ENCODE data around the gene OR10X1. TPM values are rescaled to one million over a fixed set of nuclear protein-coding genes. Genes with fewer than 3 reads are reported as not detected.

Gene OR10X1, protein sequence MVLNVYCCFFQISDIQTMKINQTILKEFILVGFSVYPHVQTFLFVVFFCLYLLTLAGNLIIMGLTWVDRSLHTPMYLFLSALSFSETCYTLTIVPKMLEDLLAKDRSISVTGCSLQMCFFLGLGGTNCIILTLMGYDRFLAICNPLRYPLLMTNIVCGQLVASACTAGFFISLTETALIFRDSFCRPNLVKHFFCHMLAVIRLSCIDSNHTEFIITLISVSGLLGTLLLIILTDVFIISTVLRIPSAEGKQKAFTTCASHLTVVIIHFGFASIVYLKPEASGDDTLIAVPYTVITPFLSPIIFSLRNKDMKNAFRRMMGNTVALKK
- not detected for total RNA-seq
- not detected for total RNA-seq (2013)

DNA sequence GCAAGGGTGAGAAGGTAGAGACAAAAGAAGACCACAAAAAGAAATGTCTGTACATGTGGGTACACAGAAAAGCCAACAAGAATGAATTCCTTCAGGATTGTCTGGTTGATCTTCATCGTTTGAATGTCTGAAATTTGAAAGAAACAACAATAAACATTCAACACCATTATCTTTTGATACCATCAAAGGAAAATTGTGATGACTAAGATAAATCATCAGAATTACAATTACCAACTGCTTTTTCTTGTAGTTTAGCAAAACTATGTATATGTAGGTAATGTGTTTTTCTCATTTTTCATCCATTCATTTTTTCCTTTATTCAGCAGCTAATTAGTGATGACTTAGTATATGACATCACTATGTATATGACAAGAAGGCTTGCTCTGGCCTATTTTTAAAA, at the start of gene OR10X1:
TSS of gene OR10X1 (minus strand) at position 167 of the 400 bp plus-strand sequence. CDS start at position 167, 0 bp downstream.
- no peaks in the 10 kb centered on the region for H3K9me3 Mint-ChIP-seq
- no peak within 1 kb of the TSS for H3K4me3 Mint-ChIP-seq
- intact Hi-C loops (cut with micrococcal nuclease) = no loop called here
- TF ChIP-seq, protein P1, sequence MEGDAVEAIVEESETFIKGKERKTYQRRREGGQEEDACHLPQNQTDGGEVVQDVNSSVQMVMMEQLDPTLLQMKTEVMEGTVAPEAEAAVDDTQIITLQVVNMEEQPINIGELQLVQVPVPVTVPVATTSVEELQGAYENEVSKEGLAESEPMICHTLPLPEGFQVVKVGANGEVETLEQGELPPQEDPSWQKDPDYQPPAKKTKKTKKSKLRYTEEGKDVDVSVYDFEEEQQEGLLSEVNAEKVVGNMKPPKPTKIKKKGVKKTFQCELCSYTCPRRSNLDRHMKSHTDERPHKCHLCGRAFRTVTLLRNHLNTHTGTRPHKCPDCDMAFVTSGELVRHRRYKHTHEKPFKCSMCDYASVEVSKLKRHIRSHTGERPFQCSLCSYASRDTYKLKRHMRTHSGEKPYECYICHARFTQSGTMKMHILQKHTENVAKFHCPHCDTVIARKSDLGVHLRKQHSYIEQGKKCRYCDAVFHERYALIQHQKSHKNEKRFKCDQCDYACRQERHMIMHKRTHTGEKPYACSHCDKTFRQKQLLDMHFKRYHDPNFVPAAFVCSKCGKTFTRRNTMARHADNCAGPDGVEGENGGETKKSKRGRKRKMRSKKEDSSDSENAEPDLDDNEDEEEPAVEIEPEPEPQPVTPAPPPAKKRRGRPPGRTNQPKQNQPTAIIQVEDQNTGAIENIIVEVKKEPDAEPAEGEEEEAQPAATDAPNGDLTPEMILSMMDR (IDR thresholded peaks at IDR 0.05) = no peak
- peaks cover 17 to 58% of the 10 kb centered on the region in 2 donors for H3K27me3 Mint-ChIP-seq (ENCODE audit: low read depth in 2 of 2)
- no peaks in the 10 kb centered on the region for H3K36me3 Mint-ChIP-seq
- Histone ChIP-seq H3K27me3 (ENCODE audit: control insufficient read depth, insufficient read depth, low read length) (peaks cover 4% of the 10 kb centered on the region), H3K36me3 (ENCODE audit: control insufficient read depth, insufficient read depth, low read length) (no peaks in the 10 kb centered on the region), H3K4me1 (ENCODE audit: control insufficient read depth, insufficient read depth, low read length) (no peaks in the 10 kb centered on the region), H3K4me3 (ENCODE audit: low read length) (no peak within 1 kb of the TSS), H3K27ac (ENCODE audit: low read length) (no peak within 1 kb of the TSS), H3K9me3 (ENCODE audit: control insufficient read depth, insufficient read depth, low read length) (no peaks in the 10 kb centered on the region)
- H3K4me1 Mint-ChIP-seq = no peaks in the 10 kb centered on the region
- H3K27ac Mint-ChIP-seq = no peak within 1 kb of the TSS
- no peak for DNase-seq
- no CpG with 5 or more reads among the region's 1 CpG for WGBS (ENCODE audit: insufficient coverage)
- ATAC-seq = no peak

DNA sequence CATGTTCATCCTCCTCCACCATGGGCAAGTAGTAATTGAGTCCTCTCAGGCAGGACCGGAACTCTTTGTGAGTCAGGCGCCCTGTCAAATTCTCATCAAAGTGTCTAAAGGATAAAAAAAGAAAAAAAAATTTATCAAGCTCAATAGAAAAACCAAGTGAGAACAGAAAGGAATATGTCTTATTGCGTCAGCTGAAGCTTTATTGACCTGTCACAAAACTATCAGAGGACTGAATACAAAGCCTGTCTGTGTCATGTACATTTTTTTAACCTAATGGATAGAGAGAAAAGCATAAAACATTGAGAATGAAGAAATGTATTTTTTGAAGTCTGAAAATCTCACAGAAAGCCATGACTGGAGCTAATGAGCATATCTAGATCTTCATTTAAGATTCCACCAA, 34.1 kb upstream of the OR10X1 start:
- Mint-ChIP-seq H3K4me3 (no peak overlapping the region), H3K4me1 (peaks cover 0 to 4% of the 10 kb centered on the region in 2 donors), H3K9me3 (no peaks in the 10 kb centered on the region), H3K27me3 (ENCODE audit: low read depth in 2 of 2) (peaks cover 18 to 48% of the 10 kb centered on the region in 2 donors), H3K27ac (no peak overlapping the region), H3K36me3 (no peaks in the 10 kb centered on the region)
- Histone ChIP-seq H3K27ac (ENCODE audit: low read length) (no peak overlapping the region), H3K27me3 (ENCODE audit: control insufficient read depth, insufficient read depth, low read length) (no peaks in the 10 kb centered on the region), H3K4me3 (ENCODE audit: low read length) (no peak overlapping the region), H3K9me3 (ENCODE audit: control insufficient read depth, insufficient read depth, low read length) (no peaks in the 10 kb centered on the region), H3K36me3 (ENCODE audit: control insufficient read depth, insufficient read depth, low read length) (no peaks in the 10 kb centered on the region), H3K4me1 (ENCODE audit: control insufficient read depth, insufficient read depth, low read length) (no peaks in the 10 kb centered on the region)
- ATAC-seq = no peak
- TF ChIP-seq, protein P1 (IDR thresholded peaks at IDR 0.05) = no peak
- no peak for DNase-seq
- 100% methylated on average over 1 of the region's 3 CpGs for WGBS (ENCODE audit: insufficient coverage)
- intact Hi-C loops (cut with micrococcal nuclease) = loop anchor here (10.0 kb wide), 1 partner anchor 59 kb away; the partner anchor contains the start of gene OR6Y1

DNA sequence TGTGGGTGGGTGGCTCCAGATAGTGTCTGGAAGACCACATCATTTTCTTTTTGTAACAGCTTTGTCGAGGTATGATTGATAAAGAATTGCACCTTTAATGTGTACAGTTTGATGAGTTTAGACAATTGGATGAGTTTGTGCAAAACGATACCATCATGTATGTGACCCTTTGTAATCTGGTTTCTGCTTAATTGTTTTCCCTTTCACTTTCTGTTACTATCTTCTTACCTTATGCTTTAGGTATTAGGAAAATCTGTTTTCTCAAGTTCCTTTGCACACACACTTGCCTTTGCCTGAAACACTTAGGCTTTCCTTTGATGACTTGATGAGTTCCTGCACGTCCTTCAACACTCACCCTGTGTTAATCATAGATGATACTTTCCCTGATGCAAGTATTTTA, 32.2 kb upstream of the OR10X1 start:
- no peaks in the 10 kb centered on the region for H3K36me3 Mint-ChIP-seq
- Histone ChIP-seq H3K4me1 (ENCODE audit: control insufficient read depth, insufficient read depth, low read length) (no peaks in the 10 kb centered on the region), H3K9me3 (ENCODE audit: control insufficient read depth, insufficient read depth, low read length) (no peaks in the 10 kb centered on the region), H3K4me3 (ENCODE audit: low read length) (no peak overlapping the region), H3K27me3 (ENCODE audit: control insufficient read depth, insufficient read depth, low read length) (no peaks in the 10 kb centered on the region), H3K36me3 (ENCODE audit: control insufficient read depth, insufficient read depth, low read length) (no peaks in the 10 kb centered on the region), H3K27ac (ENCODE audit: low read length) (no peak overlapping the region)
- 86% methylated on average over 1 of the region's 3 CpGs for WGBS (ENCODE audit: insufficient coverage)
- ATAC-seq (no peak), DNase-seq (no peak)
- intact Hi-C loops (cut with micrococcal nuclease) = loop anchor here (10.0 kb wide), 1 partner anchor 57 kb away; the partner anchor contains the start of gene OR6Y1
- TF ChIP-seq, protein P1 (IDR thresholded peaks at IDR 0.05) = no peak
- peaks cover 18 to 30% of the 10 kb centered on the region in 2 donors for H3K27me3 Mint-ChIP-seq (ENCODE audit: low read depth in 2 of 2)
- H3K4me1 Mint-ChIP-seq = peaks cover 0 to 4% of the 10 kb centered on the region in 2 donors
- H3K4me3 Mint-ChIP-seq = no peak overlapping the region
- no peak overlapping the region for H3K27ac Mint-ChIP-seq
- no peaks in the 10 kb centered on the region for H3K9me3 Mint-ChIP-seq
